ENCODE measurements around the gene CEACAM19.

The CEACAM19 gene

GRCh38 chr19:44681992-44682790, 10.9 kb downstream of the CEACAM19 start:
- no peak for ATAC-seq
- no peak for TF ChIP-seq TOX (CRISPR knock-in tag; IDR thresholded peaks at IDR 0.05; ENCODE audit: borderline replicate concordance)
- TF ChIP-seq OSR1 (CRISPR knock-in tag; IDR thresholded peaks at IDR 0.05) = no peak
- no peak for TF ChIP-seq BACH2 (CRISPR knock-in tag; IDR thresholded peaks at IDR 0.05; ENCODE audit: borderline replicate concordance)
- TF ChIP-seq PATZ1 (CRISPR knock-in tag; IDR thresholded peaks at IDR 0.05; ENCODE audit: borderline replicate concordance) = no peak
- no peak for TF ChIP-seq ZFP30 (CRISPR knock-in tag; IDR thresholded peaks at IDR 0.05)
- no peak for TF ChIP-seq GLIS3 (CRISPR knock-in tag; IDR thresholded peaks at IDR 0.05)
- TF ChIP-seq RARB (CRISPR knock-in tag; IDR thresholded peaks at IDR 0.05) = no peak
- TF ChIP-seq ZC3H10 (CRISPR knock-in tag; IDR thresholded peaks at IDR 0.05) = no peak
- TF ChIP-seq ISL1 (CRISPR knock-in tag; IDR thresholded peaks at IDR 0.05) = no peak
- no peak for TF ChIP-seq ZFP3 (CRISPR knock-in tag; IDR thresholded peaks at IDR 0.05)
- TF ChIP-seq CREB5 (CRISPR knock-in tag; IDR thresholded peaks at IDR 0.05; ENCODE audit: low read depth) = no peak
- no peak for TF ChIP-seq ZNF8 (CRISPR knock-in tag; IDR thresholded peaks at IDR 0.05)
- no peak for TF ChIP-seq TSHZ2 (CRISPR knock-in tag; IDR thresholded peaks at IDR 0.05)
- TF ChIP-seq SNAI2 (CRISPR knock-in tag; IDR thresholded peaks at IDR 0.05) = no peak
- no peak for TF ChIP-seq ESRRG (CRISPR knock-in tag; IDR thresholded peaks at IDR 0.05)
- no peak for TF ChIP-seq CSRNP3 (CRISPR knock-in tag; IDR thresholded peaks at IDR 0.05)
- no peak for TF ChIP-seq ARNTL (CRISPR knock-in tag; IDR thresholded peaks at IDR 0.05; ENCODE audit: borderline replicate concordance, low read depth)
- no peak for TF ChIP-seq PPARA (CRISPR knock-in tag; IDR thresholded peaks at IDR 0.05; ENCODE audit: borderline replicate concordance)

GRCh38 chr19:44682807-44683206, 11.5 kb downstream of the CEACAM19 start:
- no peak for ATAC-seq
- TF ChIP-seq TSHZ2 (CRISPR knock-in tag; IDR thresholded peaks at IDR 0.05) (no peak), BACH2 (CRISPR knock-in tag; IDR thresholded peaks at IDR 0.05; ENCODE audit: borderline replicate concordance) (no peak), ZNF8 (CRISPR knock-in tag; IDR thresholded peaks at IDR 0.05) (no peak), PPARA (CRISPR knock-in tag; IDR thresholded peaks at IDR 0.05; ENCODE audit: borderline replicate concordance) (no peak), OSR1 (CRISPR knock-in tag; IDR thresholded peaks at IDR 0.05) (no peak), SNAI2 (CRISPR knock-in tag; IDR thresholded peaks at IDR 0.05) (no peak), ZFP3 (CRISPR knock-in tag; IDR thresholded peaks at IDR 0.05) (no peak), ZFP30 (CRISPR knock-in tag; IDR thresholded peaks at IDR 0.05) (no peak), CREB5 (CRISPR knock-in tag; IDR thresholded peaks at IDR 0.05; ENCODE audit: low read depth) (no peak), CSRNP3 (CRISPR knock-in tag; IDR thresholded peaks at IDR 0.05) (no peak), GLIS3 (CRISPR knock-in tag; IDR thresholded peaks at IDR 0.05) (no peak), TCF4 (CRISPR knock-in tag; IDR thresholded peaks at IDR 0.05; ENCODE audit: borderline replicate concordance) (no peak), ESRRG (CRISPR knock-in tag; IDR thresholded peaks at IDR 0.05) (no peak)
